HEK293 (cell line): ENCODE data around the gene MEST.

Source experiments
- CTCF ChIP-seq: fragments of 450-650 bp; formaldehyde crosslinking; IDR thresholded peaks from 2 replicates; pipeline ENCODE4 v1.5.1; 2016; ENCODE audit warnings: missing biosample characterization, missing genetic modification characterization
- HOXA7 ChIP-seq: sonication (generic); formaldehyde crosslinking; IDR thresholded peaks from 2 replicates; pipeline ENCODE4 v1.8.1; 2022; ENCODE audit warnings: missing genetic modification reagents, borderline replicate concordance
- REST ChIP-seq: fragments of 450-650 bp; formaldehyde crosslinking; IDR thresholded peaks from 2 replicates; pipeline ENCODE4 v1.5.1; 2016; ENCODE audit warnings: missing biosample characterization, missing genetic modification characterization
- SALL2 ChIP-seq: fragments of 450-650 bp; formaldehyde crosslinking; IDR thresholded peaks from 2 replicates; pipeline ENCODE4 v1.5.0; 2017; ENCODE audit warnings: missing biosample characterization, mild to moderate bottlenecking, missing genetic modification characterization, borderline replicate concordance
- ZNF16 ChIP-seq: fragments of 450-650 bp; formaldehyde crosslinking; IDR thresholded peaks from 2 replicates; pipeline ENCODE4 v1.5.1; 2016; ENCODE audit warnings: low read depth, missing biosample characterization, missing genetic modification characterization
- ZNF24 ChIP-seq: fragments of 450-650 bp; formaldehyde crosslinking; IDR thresholded peaks from 2 replicates; pipeline ENCODE4 v1.5.1; 2016; ENCODE audit warnings: missing biosample characterization, missing genetic modification characterization
- ZNF274 ChIP-seq, 2 experiments: fragments of 200-500 bp in 1 of 2; fragments of 450-650 bp in 1 of 2; sonication (Bioruptor generic) in 1 of 2; formaldehyde crosslinking in 1 of 2; IDR thresholded peaks; 2 replicates each; pipeline versions ENCODE4 v1.5.1 to v1.6.1; 2014 to 2016; ENCODE audit warnings: borderline replicate concordance in 1 of 2, inconsistent platforms in 1 of 2, low read length in 1 of 2, missing biosample characterization in 1 of 2, missing genetic modification characterization in 1 of 2
- ZNF292 ChIP-seq: fragments of 450-650 bp; formaldehyde crosslinking; IDR thresholded peaks from 2 replicates; pipeline ENCODE4 v1.5.1; 2016; ENCODE audit warnings: low read depth, missing biosample characterization, missing genetic modification characterization, borderline replicate concordance
- ZNF704 ChIP-seq: fragments of 450-650 bp; formaldehyde crosslinking; IDR thresholded peaks from 2 replicates; pipeline ENCODE4 v1.5.1; 2016; ENCODE audit warnings: missing biosample characterization, missing genetic modification characterization
- TF ChIP-seq, protein P1 (sequence below): fragments of 450-650 bp; formaldehyde crosslinking; IDR thresholded peaks from 2 replicates; pipeline ENCODE4 v1.5.1; 2017; ENCODE audit warnings: missing biosample characterization, missing genetic modification characterization
- TF ChIP-seq, protein P2 (sequence below): fragments of 450-650 bp; formaldehyde crosslinking; optimal IDR thresholded peaks from 2 replicates; pipeline ENCODE3; 2016; ENCODE audit warnings: missing biosample characterization, mild to moderate bottlenecking, missing genetic modification characterization
- TF ChIP-seq, protein P3 (sequence below): fragments of 450-650 bp; formaldehyde crosslinking; IDR thresholded peaks from 2 replicates; pipeline ENCODE4 v1.5.1; 2016; ENCODE audit warnings: missing biosample characterization, missing genetic modification characterization
- TF ChIP-seq, protein P4 (sequence below): fragments of 450-650 bp; formaldehyde crosslinking; IDR thresholded peaks from 2 replicates; pipeline ENCODE4 v1.5.1; 2016; ENCODE audit warnings: missing biosample characterization, missing genetic modification characterization

GRCh38 chr7:130553398-130554029 is 61.6 kb downstream of the MEST start:
- TF ChIP-seq ZNF704 (tag by site-specific recombination) (no peak), ZNF292 (tag by site-specific recombination) (no peak), SALL2 (tag by site-specific recombination) (no peak), CTCF (tag by site-specific recombination) (no peak), REST (tag by site-specific recombination) (no peak), ZNF274 (IDR thresholded peaks at IDR 0.05; ENCODE audit: low read length) (no peak), ZNF274 (tag by site-specific recombination; IDR thresholded peaks at IDR 0.05; ENCODE audit: borderline replicate concordance) (no peak), ZNF16 (tag by site-specific recombination) (no peak), ZNF24 (tag by site-specific recombination) (no peak), HOXA7 (CRISPR knock-in tag) (no peak)
- TF ChIP-seq, protein P1, sequence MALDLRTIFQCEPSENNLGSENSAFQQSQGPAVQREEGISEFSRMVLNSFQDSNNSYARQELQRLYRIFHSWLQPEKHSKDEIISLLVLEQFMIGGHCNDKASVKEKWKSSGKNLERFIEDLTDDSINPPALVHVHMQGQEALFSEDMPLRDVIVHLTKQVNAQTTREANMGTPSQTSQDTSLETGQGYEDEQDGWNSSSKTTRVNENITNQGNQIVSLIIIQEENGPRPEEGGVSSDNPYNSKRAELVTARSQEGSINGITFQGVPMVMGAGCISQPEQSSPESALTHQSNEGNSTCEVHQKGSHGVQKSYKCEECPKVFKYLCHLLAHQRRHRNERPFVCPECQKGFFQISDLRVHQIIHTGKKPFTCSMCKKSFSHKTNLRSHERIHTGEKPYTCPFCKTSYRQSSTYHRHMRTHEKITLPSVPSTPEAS (tag by site-specific recombination): no peak
- TF ChIP-seq, protein P2, sequence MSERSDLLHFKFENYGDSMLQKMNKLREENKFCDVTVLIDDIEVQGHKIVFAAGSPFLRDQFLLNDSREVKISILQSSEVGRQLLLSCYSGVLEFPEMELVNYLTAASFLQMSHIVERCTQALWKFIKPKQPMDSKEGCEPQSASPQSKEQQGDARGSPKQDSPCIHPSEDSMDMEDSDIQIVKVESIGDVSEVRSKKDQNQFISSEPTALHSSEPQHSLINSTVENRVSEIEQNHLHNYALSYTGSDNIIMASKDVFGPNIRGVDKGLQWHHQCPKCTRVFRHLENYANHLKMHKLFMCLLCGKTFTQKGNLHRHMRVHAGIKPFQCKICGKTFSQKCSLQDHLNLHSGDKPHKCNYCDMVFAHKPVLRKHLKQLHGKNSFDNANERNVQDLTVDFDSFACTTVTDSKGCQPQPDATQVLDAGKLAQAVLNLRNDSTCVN (tag by site-specific recombination): no peak
- TF ChIP-seq, protein P3, sequence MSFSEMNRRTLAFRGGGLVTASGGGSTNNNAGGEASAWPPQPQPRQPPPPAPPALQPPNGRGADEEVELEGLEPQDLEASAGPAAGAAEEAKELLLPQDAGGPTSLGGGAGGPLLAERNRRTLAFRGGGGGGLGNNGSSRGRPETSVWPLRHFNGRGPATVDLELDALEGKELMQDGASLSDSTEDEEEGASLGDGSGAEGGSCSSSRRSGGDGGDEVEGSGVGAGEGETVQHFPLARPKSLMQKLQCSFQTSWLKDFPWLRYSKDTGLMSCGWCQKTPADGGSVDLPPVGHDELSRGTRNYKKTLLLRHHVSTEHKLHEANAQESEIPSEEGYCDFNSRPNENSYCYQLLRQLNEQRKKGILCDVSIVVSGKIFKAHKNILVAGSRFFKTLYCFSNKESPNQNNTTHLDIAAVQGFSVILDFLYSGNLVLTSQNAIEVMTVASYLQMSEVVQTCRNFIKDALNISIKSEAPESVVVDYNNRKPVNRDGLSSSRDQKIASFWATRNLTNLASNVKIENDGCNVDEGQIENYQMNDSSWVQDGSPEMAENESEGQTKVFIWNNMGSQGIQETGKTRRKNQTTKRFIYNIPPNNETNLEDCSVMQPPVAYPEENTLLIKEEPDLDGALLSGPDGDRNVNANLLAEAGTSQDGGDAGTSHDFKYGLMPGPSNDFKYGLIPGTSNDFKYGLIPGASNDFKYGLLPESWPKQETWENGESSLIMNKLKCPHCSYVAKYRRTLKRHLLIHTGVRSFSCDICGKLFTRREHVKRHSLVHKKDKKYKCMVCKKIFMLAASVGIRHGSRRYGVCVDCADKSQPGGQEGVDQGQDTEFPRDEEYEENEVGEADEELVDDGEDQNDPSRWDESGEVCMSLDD (tag by site-specific recombination): no peak
- TF ChIP-seq, protein P4, sequence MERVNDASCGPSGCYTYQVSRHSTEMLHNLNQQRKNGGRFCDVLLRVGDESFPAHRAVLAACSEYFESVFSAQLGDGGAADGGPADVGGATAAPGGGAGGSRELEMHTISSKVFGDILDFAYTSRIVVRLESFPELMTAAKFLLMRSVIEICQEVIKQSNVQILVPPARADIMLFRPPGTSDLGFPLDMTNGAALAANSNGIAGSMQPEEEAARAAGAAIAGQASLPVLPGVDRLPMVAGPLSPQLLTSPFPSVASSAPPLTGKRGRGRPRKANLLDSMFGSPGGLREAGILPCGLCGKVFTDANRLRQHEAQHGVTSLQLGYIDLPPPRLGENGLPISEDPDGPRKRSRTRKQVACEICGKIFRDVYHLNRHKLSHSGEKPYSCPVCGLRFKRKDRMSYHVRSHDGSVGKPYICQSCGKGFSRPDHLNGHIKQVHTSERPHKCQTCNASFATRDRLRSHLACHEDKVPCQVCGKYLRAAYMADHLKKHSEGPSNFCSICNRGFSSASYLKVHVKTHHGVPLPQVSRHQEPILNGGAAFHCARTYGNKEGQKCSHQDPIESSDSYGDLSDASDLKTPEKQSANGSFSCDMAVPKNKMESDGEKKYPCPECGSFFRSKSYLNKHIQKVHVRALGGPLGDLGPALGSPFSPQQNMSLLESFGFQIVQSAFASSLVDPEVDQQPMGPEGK (tag by site-specific recombination): no peak
